GM19351 (cell line): ENCODE measurements around the gene CCDC142.
A peak's percentile ranks its signal among the peaks of the same experiment; 100 is the strongest.
"Not testable (repeated sequence)": the region's sequence is repeated elsewhere in the genome, so short reads cannot be mapped to it uniquely, and the experiment has no call there.

ENCODE experiments used
- ATAC-seq: cut with Tn5 transposase; IDR thresholded peaks from one replicate; pipeline ENCODE4 v1.9.1; 2021; ENCODE audit warnings: mild to moderate bottlenecking, moderate library complexity; ENCODE audit not compliant: unreplicated experiment

CCDC142 gene

GRCh38 chr2:74472086-74472944, 10.5 kb downstream of the CCDC142 start, which contains the start of gene MRPL53:
TSS of gene MRPL53 (minus strand) at chr2:74472680. CDS start at chr2:74472660, 20 bp downstream.
- peak; percentile 90 for ATAC-seq

- no peak for ATAC-seq
Measured at GRCh38 chr2:74471332-74472065, 11.3 kb downstream of the CCDC142 start.

GRCh38 chr2:74470742-74471141, 12.1 kb downstream of the CCDC142 start:
- not testable (repeated sequence) for ATAC-seq

- no peak for ATAC-seq
Measured at GRCh38 chr2:74464406-74464805, 18.4 kb downstream of the CCDC142 start.

- no peak for ATAC-seq
Measured at GRCh38 chr2:74462786-74463105, 20.1 kb downstream of the CCDC142 start.

- no peak for ATAC-seq
Measured at GRCh38 chr2:74462054-74462785, 20.6 kb downstream of the CCDC142 start.

GRCh38 chr2:74461187-74462053, 21.4 kb downstream of the CCDC142 start:
- no peak for ATAC-seq

- not testable (repeated sequence) for ATAC-seq
Measured at GRCh38 chr2:74460187-74460586, 22.6 kb downstream of the CCDC142 start.

- ATAC-seq = not testable (repeated sequence)
Measured at GRCh38 chr2:74459503-74460118, 23.2 kb downstream of the CCDC142 start.

- ATAC-seq = no peak
Measured at GRCh38 chr2:74458938-74459363, 23.8 kb downstream of the CCDC142 start.

- ATAC-seq = peak; percentile 81
Measured at GRCh38 chr2:74458132-74458937, 24.5 kb downstream of the CCDC142 start, which contains the start of gene WBP1. TSS of gene WBP1 (plus strand) at chr2:74458438. CDS start at chr2:74458603, 165 bp downstream.

- peak; percentile 32 for ATAC-seq
Measured at GRCh38 chr2:74457549-74458131, 25.2 kb downstream of the CCDC142 start.

GRCh38 chr2:74457129-74457548, 25.7 kb downstream of the CCDC142 start:
- no peak for ATAC-seq

GRCh38 chr2:74454654-74455511, 27.9 kb downstream of the CCDC142 start, which contains the start of gene INO80B:
TSS of gene INO80B (plus strand) at chr2:74455087. CDS start at chr2:74455117, 30 bp downstream.
- ATAC-seq = peak; percentile 36

- ATAC-seq = no peak
Measured at GRCh38 chr2:74450570-74451190, 32.1 kb downstream of the CCDC142 start.

- no peak for ATAC-seq
Measured at GRCh38 chr2:74448771-74449170, 34.0 kb downstream of the CCDC142 start.
